Measurements from ENCODE around the gene ZFYVE9. TPM values are rescaled to one million over a fixed set of nuclear protein-coding genes. Genes with fewer than 3 reads are reported as not detected.

Gene ZFYVE9
- total RNA-seq, 1 donor from 2014 or later = 17.9 TPM

DNA sequence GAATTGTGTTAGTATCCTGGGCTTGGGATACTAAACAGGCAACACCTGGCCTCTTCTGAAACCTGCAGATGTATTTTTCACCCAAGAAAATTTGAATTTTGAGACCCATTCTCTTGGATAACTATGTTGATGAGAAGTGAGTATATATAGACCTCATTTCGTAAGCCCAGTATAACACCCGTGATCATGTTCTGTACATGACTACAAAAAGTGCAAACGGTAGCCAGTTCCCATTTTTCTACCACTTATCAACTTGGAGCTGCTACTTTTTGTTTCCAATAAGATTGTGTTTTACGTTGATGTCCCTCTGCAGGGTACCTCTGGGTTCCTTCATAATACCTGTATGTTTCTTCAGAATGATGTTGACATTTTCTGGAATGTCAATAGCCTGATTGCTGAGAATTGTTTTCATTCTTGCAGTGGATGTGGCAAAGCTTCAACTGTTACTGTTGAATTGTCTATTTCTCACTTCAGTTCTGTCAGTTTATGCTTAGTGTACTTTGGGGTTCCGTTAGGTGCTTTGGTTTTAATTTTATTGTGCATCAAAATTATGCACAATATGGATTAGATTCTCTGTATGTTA, 48.1 kb downstream of the ZFYVE9 start:
- intact Hi-C loops (cut with micrococcal nuclease) = no loop called here
- Histone ChIP-seq H3K9me3 (replicated peaks) (peaks cover 7% of the 10 kb centered on the region), H3K36me3 (no peaks in the 10 kb centered on the region), H3K27ac (replicated peaks) (no peak overlapping the region), H3K4me1 (peaks cover 16% of the 10 kb centered on the region), H3K27me3 (ENCODE audit: low read depth) (no peaks in the 10 kb centered on the region), H3K4me3 (no peak overlapping the region)
- TF ChIP-seq, protein P1, sequence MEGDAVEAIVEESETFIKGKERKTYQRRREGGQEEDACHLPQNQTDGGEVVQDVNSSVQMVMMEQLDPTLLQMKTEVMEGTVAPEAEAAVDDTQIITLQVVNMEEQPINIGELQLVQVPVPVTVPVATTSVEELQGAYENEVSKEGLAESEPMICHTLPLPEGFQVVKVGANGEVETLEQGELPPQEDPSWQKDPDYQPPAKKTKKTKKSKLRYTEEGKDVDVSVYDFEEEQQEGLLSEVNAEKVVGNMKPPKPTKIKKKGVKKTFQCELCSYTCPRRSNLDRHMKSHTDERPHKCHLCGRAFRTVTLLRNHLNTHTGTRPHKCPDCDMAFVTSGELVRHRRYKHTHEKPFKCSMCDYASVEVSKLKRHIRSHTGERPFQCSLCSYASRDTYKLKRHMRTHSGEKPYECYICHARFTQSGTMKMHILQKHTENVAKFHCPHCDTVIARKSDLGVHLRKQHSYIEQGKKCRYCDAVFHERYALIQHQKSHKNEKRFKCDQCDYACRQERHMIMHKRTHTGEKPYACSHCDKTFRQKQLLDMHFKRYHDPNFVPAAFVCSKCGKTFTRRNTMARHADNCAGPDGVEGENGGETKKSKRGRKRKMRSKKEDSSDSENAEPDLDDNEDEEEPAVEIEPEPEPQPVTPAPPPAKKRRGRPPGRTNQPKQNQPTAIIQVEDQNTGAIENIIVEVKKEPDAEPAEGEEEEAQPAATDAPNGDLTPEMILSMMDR (IDR thresholded peaks at IDR 0.05; ENCODE audit: borderline replicate concordance) = no peak
- DNase-seq = no peak

DNA sequence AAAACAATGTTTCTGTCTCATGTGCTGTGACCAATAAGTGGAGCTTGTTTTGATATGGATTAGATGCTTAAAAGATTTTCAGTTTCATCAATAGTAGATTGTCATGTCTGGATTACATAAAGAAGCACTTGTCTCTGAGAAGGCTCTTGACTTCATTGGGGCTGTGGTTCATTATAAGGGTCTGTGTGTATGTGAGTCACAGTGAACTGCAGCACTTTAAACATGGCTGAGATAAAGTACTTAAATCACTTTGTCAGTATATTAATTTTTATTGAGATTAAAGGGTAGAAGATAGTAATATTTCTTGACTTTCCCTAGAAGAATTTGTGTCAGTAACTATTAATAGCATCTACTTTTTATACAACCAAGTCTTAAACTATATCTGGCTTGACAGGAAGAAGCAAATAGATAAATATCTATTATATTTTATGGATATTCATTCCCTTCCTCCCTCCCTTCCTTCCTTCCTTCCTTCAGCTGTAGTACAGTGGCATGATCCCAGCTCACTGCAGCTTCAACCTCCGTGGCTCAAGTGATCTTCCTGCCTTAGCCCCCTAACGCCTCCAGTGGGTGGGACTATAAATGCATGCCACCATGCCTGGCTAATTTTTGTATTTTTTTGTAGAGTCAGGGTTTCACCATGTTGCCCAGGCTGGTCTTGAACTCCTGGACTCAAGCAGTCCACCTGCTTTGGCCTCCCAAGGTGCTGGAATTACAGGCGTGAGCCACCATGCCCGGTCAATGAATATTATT, 48.8 kb downstream of the ZFYVE9 start:
- DNase-seq = no peak
- intact Hi-C loops (cut with micrococcal nuclease) = no loop called here
- H3K4me1 ChIP-seq = peaks cover 16% of the 10 kb centered on the region
- no peak overlapping the region for H3K4me3 ChIP-seq
- no peaks in the 10 kb centered on the region for H3K27me3 ChIP-seq (ENCODE audit: low read depth)
- H3K36me3 ChIP-seq = no peaks in the 10 kb centered on the region
- H3K27ac ChIP-seq (replicated peaks) = no peak overlapping the region
- H3K9me3 ChIP-seq (replicated peaks) = peaks cover 7% of the 10 kb centered on the region
- TF ChIP-seq, protein P1 (IDR thresholded peaks at IDR 0.05; ENCODE audit: borderline replicate concordance) = no peak

DNA sequence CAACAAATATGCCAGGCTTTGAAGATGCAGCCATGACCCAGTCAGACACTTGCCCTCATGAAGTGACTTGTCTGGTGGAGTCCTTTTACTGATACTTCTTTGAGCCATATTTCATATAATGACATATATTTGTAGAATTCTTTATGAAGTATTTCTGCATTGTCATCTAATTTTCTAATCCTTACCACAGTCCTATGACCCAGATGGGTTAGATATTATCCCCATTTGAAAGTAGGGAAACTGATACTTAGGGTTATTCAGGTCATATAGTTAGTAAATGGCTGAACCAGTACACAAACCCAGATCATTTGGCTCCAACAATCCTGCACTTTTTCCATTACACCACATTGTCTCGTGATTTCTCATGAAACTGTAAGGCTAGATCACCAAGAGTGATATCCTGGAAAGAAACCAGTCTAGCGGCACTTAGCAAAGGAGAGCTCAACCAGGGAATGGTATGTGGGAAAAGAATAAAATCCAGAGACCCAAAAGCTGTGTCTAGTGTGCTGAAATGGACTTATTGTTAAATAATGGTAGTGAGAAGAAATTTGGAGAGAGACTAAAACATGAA, 49.6 kb downstream of the ZFYVE9 start:
- H3K9me3 ChIP-seq (replicated peaks) = peaks cover 7% of the 10 kb centered on the region

DNA sequence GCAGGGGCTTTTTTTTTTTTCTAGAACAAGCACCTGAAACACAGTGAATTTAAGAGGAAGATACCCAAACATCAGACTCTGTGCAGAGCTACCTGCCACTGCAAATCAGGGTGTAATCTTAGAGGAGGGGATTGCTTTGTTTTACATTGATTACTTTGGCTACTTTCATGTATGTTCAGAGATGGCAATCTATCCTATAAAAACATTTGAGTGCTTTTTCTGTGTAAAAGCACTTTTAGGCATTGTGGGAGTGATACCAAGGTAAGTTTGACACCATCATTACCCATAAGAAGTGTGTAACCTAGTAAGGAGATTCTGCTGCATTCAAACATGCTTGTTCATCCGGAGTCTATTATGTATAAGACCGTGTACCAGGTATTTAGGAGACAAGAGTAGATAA, 50.1 kb downstream of the ZFYVE9 start:
- Histone ChIP-seq H3K27me3 (ENCODE audit: low read depth) (no peaks in the 10 kb centered on the region), H3K9me3 (replicated peaks) (peaks cover 4% of the 10 kb centered on the region), H3K4me1 (peaks cover 16% of the 10 kb centered on the region), H3K27ac (replicated peaks) (no peak overlapping the region), H3K4me3 (no peak overlapping the region), H3K36me3 (no peaks in the 10 kb centered on the region)
- intact Hi-C loops (cut with micrococcal nuclease) = no loop called here
- DNase-seq = no peak
- TF ChIP-seq, protein P1 (IDR thresholded peaks at IDR 0.05; ENCODE audit: borderline replicate concordance) = no peak

More for the DNA sequence above, 49.6 kb downstream of the ZFYVE9 start:
- H3K27me3 ChIP-seq (ENCODE audit: low read depth) = no peaks in the 10 kb centered on the region
- H3K27ac ChIP-seq (replicated peaks) = no peak overlapping the region
- H3K4me1 ChIP-seq = peaks cover 16% of the 10 kb centered on the region
- intact Hi-C loops (cut with micrococcal nuclease) = no loop called here
- no peaks in the 10 kb centered on the region for H3K36me3 ChIP-seq
- no peak for DNase-seq
- no peak overlapping the region for H3K4me3 ChIP-seq
- TF ChIP-seq, protein P1 (IDR thresholded peaks at IDR 0.05; ENCODE audit: borderline replicate concordance) = no peak

DNA sequence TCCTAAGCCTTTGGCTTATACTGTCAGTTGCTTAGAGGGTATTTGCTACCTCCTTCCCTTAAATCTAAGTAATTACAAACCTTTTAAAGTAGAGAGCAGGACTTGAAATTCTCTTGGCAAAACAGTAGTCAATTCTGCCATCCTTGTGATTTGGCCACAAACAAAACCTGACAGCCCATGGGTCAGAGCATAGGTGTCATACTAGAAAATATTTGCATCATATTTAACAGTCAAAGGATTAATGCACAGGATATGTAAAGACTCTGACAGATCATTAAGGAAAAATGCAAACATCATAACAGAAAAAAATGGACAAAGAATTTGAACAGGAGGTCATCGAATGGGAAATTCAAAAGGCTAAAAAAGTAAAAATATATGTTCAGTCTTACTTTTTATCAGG, 50.5 kb downstream of the ZFYVE9 start:
- Histone ChIP-seq H3K4me3 (no peak overlapping the region), H3K27me3 (ENCODE audit: low read depth) (no peaks in the 10 kb centered on the region), H3K9me3 (replicated peaks) (peaks cover 5% of the 10 kb centered on the region), H3K27ac (replicated peaks) (no peak overlapping the region), H3K4me1 (peaks cover 16% of the 10 kb centered on the region), H3K36me3 (no peaks in the 10 kb centered on the region)
- intact Hi-C loops (cut with micrococcal nuclease) = no loop called here
- TF ChIP-seq, protein P1 (IDR thresholded peaks at IDR 0.05; ENCODE audit: borderline replicate concordance) = no peak
- DNase-seq = no peak

Data from left ventricle myocardium inferior (tissue), 1 donor.